ENCODE results near the gene CYB5RL. TPM values are rescaled to one million over a fixed set of nuclear protein-coding genes. Genes with fewer than 3 reads are reported as not detected.

Gene CYB5RL
- polyA plus RNA-seq, 4 donors, result 0.89 to 8.1 (median 2.5) TPM

GRCh38 chr1:54157401-54157800 is 42.4 kb downstream of the CYB5RL start:
- Histone ChIP-seq H3K4me3 (ENCODE audit: low read depth in 1 of 3, low read length in 3 of 3) (no peak overlapping the region), H3K36me3 (ENCODE audit: control insufficient read depth in 3 of 3, insufficient read depth in 2 of 3, low read depth in 1 of 3, low read length in 3 of 3) (no peaks in the 10 kb centered on the region), H3K9me3 (ENCODE audit: control insufficient read depth in 2 of 2, insufficient read depth in 1 of 2, low read depth in 1 of 2, low read length in 1 of 2) (no peaks in the 10 kb centered on the region), H3K27me3 (ENCODE audit: control insufficient read depth in 3 of 3, insufficient read depth in 3 of 3, low read length in 3 of 3) (no peaks in the 10 kb centered on the region), H3K27ac (ENCODE audit: low read depth in 1 of 3, low read length in 2 of 3) (no peak overlapping the region), H3K4me1 (ENCODE audit: control insufficient read depth in 3 of 3, insufficient read depth in 2 of 3, low read depth in 1 of 3, low read length in 2 of 3) (peaks cover 0 to 7% (median 5%) of the 10 kb centered on the region in 3 donors)
- FAIRE-seq (no peak), DNase-seq (no peak)
- WGBS, 3 donors, result 82 to 91% (median 88%) methylated on average over 6 of the region's 6 CpGs

- Histone ChIP-seq H3K9me3 (ENCODE audit: control insufficient read depth in 2 of 2, insufficient read depth in 1 of 2, low read depth in 1 of 2, low read length in 1 of 2) (no peaks in the 10 kb centered on the region), H3K36me3 (ENCODE audit: control insufficient read depth in 3 of 3, insufficient read depth in 2 of 3, low read depth in 1 of 3, low read length in 3 of 3) (no peaks in the 10 kb centered on the region), H3K27ac (ENCODE audit: low read depth in 1 of 3, low read length in 2 of 3) (no peak overlapping the region), H3K27me3 (ENCODE audit: control insufficient read depth in 3 of 3, insufficient read depth in 3 of 3, low read length in 3 of 3) (no peaks in the 10 kb centered on the region), H3K4me3 (ENCODE audit: low read depth in 1 of 3, low read length in 3 of 3) (no peak overlapping the region), H3K4me1 (ENCODE audit: control insufficient read depth in 3 of 3, insufficient read depth in 2 of 3, low read depth in 1 of 3, low read length in 2 of 3) (peaks cover 0 to 7% (median 5%) of the 10 kb centered on the region in 3 donors)
- no peak for FAIRE-seq
- 67 to 81% (median 71%) methylated on average over 7 of the region's 7 CpGs for WGBS, 3 donors
- DNase-seq, result peak in 1 of 2 donors; percentile 42
These were observed 42.8 kb downstream of the CYB5RL start for GRCh38 chr1:54156986-54157385.

DNA sequence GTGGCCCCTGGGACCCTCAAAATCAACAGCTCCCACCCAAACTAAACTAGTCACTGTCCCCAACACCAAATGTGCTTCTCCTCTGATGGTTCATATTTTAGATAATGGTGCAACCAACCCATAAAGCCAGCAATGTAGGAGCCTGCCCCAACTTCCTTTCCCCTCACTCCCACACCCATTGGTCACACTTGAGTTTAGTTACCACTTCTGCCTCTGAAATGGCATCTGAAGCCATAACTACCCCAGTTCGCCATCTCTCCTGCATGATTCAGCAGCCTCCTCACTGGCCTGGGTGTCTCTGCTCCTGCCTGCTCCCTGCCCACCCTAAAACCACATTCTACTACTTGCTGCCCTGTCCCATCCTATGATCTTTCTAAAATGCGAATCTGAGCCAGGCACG is 43.6 kb downstream of the CYB5RL start:
- peaks cover 0 to 7% (median 0%) of the 10 kb centered on the region in 3 donors for H3K4me1 ChIP-seq (ENCODE audit: control insufficient read depth in 3 of 3, insufficient read depth in 2 of 3, low read depth in 1 of 3, low read length in 2 of 3)
- no peaks in the 10 kb centered on the region for H3K9me3 ChIP-seq (ENCODE audit: control insufficient read depth in 2 of 2, insufficient read depth in 1 of 2, low read depth in 1 of 2, low read length in 1 of 2)
- H3K27ac ChIP-seq (ENCODE audit: low read depth in 1 of 3, low read length in 2 of 3), result no peak overlapping the region
- H3K27me3 ChIP-seq (ENCODE audit: control insufficient read depth in 3 of 3, insufficient read depth in 3 of 3, low read length in 3 of 3), result no peaks in the 10 kb centered on the region
- no peaks in the 10 kb centered on the region for H3K36me3 ChIP-seq (ENCODE audit: control insufficient read depth in 3 of 3, insufficient read depth in 2 of 3, low read depth in 1 of 3, low read length in 3 of 3)
- WGBS, 3 donors, result 89 to 91% (median 89%) methylated on average over 3 of the region's 3 CpGs
- FAIRE-seq (no peak), DNase-seq (no peak)
- no peak overlapping the region for H3K4me3 ChIP-seq (ENCODE audit: low read depth in 1 of 3, low read length in 3 of 3)

GRCh38 chr1:54153535-54154439 is 46.0 kb downstream of the CYB5RL start:
- Histone ChIP-seq H3K4me1 (ENCODE audit: control insufficient read depth in 3 of 3, insufficient read depth in 2 of 3, low read depth in 1 of 3, low read length in 2 of 3) (peaks cover 0 to 7% (median 0%) of the 10 kb centered on the region in 3 donors), H3K27me3 (ENCODE audit: control insufficient read depth in 3 of 3, insufficient read depth in 3 of 3, low read length in 3 of 3) (no peaks in the 10 kb centered on the region), H3K4me3 (ENCODE audit: low read depth in 1 of 3, low read length in 3 of 3) (no peak overlapping the region), H3K27ac (ENCODE audit: low read depth in 1 of 3, low read length in 2 of 3) (peak overlapping the region in 1 of 3 donors; percentile 9), H3K9me3 (ENCODE audit: control insufficient read depth in 2 of 2, insufficient read depth in 1 of 2, low read depth in 1 of 2, low read length in 1 of 2) (no peaks in the 10 kb centered on the region), H3K36me3 (ENCODE audit: control insufficient read depth in 3 of 3, insufficient read depth in 2 of 3, low read depth in 1 of 3, low read length in 3 of 3) (no peaks in the 10 kb centered on the region)
- DNase-seq (peak; percentile 69 to 81), FAIRE-seq (no peak)
- WGBS, 3 donors, result 36 to 53% (median 52%) methylated on average over 19 of the region's 19 CpGs

DNA sequence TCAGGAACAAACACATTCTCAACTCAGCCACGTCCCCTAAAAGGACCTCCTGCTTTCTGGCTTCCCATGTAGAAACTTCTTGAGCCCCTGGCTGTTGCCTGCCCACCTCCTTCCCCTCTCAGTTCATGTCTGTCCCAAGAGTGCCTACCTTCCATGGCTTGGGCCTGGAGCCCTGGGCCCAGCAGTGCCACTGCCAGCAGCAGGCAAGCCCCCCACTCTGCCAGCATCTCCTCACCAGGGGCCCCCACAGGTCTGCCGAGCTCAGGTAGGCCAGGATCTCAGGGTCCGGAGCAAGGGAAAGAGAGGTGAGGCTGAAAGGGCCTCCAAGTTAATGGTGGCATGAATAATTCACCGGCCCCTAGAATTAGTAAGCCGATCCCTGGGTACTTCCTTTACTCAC is 47.1 kb downstream of the CYB5RL start, which contains the start of gene CDCP2:
Gene CDCP2, minus strand, starts transcription at position 305 of the 400 bp plus-strand sequence. Its CDS starts 78 bp downstream, at position 227.
- H3K4me1 ChIP-seq (ENCODE audit: control insufficient read depth in 3 of 3, insufficient read depth in 2 of 3, low read depth in 1 of 3, low read length in 2 of 3), result peaks cover 0 to 7% (median 0%) of the 10 kb centered on the region in 3 donors
- peak within 1 kb of the TSS in 1 of 3 donors; percentile 9 for H3K27ac ChIP-seq (ENCODE audit: low read depth in 1 of 3, low read length in 2 of 3)
- no peaks in the 10 kb centered on the region for H3K9me3 ChIP-seq (ENCODE audit: control insufficient read depth in 2 of 2, insufficient read depth in 1 of 2, low read depth in 1 of 2, low read length in 1 of 2)
- no peaks in the 10 kb centered on the region for H3K36me3 ChIP-seq (ENCODE audit: control insufficient read depth in 3 of 3, insufficient read depth in 2 of 3, low read depth in 1 of 3, low read length in 3 of 3)
- no peaks in the 10 kb centered on the region for H3K27me3 ChIP-seq (ENCODE audit: control insufficient read depth in 3 of 3, insufficient read depth in 3 of 3, low read length in 3 of 3)
- DNase-seq (no peak), FAIRE-seq (no peak)
- 88 to 95% (median 93%) methylated on average over 5 of the region's 5 CpGs for WGBS, 3 donors
- no peak within 1 kb of the TSS for H3K4me3 ChIP-seq (ENCODE audit: low read depth in 1 of 3, low read length in 3 of 3)

- Histone ChIP-seq H3K4me3 (ENCODE audit: low read depth in 1 of 3, low read length in 3 of 3) (no peak overlapping the region), H3K27ac (ENCODE audit: low read depth in 1 of 3, low read length in 2 of 3) (no peak overlapping the region), H3K27me3 (ENCODE audit: control insufficient read depth in 3 of 3, insufficient read depth in 3 of 3, low read length in 3 of 3) (no peaks in the 10 kb centered on the region), H3K9me3 (ENCODE audit: control insufficient read depth in 2 of 2, insufficient read depth in 1 of 2, low read depth in 1 of 2, low read length in 1 of 2) (no peaks in the 10 kb centered on the region), H3K36me3 (ENCODE audit: control insufficient read depth in 3 of 3, insufficient read depth in 2 of 3, low read depth in 1 of 3, low read length in 3 of 3) (no peaks in the 10 kb centered on the region), H3K4me1 (ENCODE audit: control insufficient read depth in 3 of 3, insufficient read depth in 2 of 3, low read depth in 1 of 3, low read length in 2 of 3) (peaks cover 0 to 7% (median 0%) of the 10 kb centered on the region in 3 donors)
- FAIRE-seq (no peak), DNase-seq (no peak)
- 89 to 96% (median 91%) methylated on average over 5 of the region's 5 CpGs for WGBS, 3 donors
These were observed 48.8 kb downstream of the CYB5RL start for GRCh38 chr1:54151013-54151412.

Other genes starting within 250 kb of the CYB5RL start
- under 1 TPM in 1 of 4 donors, not detected in 3; 0.92 TPM for gene LDLRAD1, start 181.8 kb downstream of the CYB5RL start, polyA plus RNA-seq
- 100 to 1,000 TPM; 156 to 447 (median 212) TPM for gene TMEM59, start 146.8 kb downstream of the CYB5RL start, polyA plus RNA-seq
- 1 to 10 TPM; 1.3 to 5.1 (median 1.9) TPM for gene TCEANC2, start 146.4 kb downstream of the CYB5RL start, polyA plus RNA-seq
- under 1 TPM in 1 of 4 donors, not detected in 3; 0.07 TPM for gene CDCP2, start 47.0 kb downstream of the CYB5RL start, polyA plus RNA-seq
- gene MRPL37, start 137 bp upstream of the CYB5RL start, polyA plus RNA-seq, result 10 to 100 TPM; 47.6 to 92.9 (median 69.6) TPM
- 10 to 100 TPM; 24.2 to 41.9 (median 32.2) TPM for gene SSBP3, start 206.4 kb upstream of the CYB5RL start, polyA plus RNA-seq